Measurements from ENCODE around the gene TMTC4. TPM values are rescaled to one million over a fixed set of nuclear protein-coding genes. Genes with fewer than 3 reads are reported as not detected.
A peak's percentile ranks its signal among the peaks of the same experiment; 100 is the strongest.

The TMTC4 gene
- total and polyA plus RNA-seq, 8 donors = 5.4 to 38.9 (median 8.2) TPM

- H3K9me3 ChIP-seq = no peaks in the 10 kb centered on the region
- no peak overlapping the region for H3K27ac ChIP-seq
- no peak overlapping the region for H3K4me3 ChIP-seq
- DNase-seq = no peak
- H3K4me1 ChIP-seq = no peaks in the 10 kb centered on the region
- TF ChIP-seq CTCF (IDR thresholded peaks at IDR 0.05) (no peak), POLR2A (IDR thresholded peaks at IDR 0.05) (no peak), POLR2AphosphoS5 (IDR thresholded peaks at IDR 0.05) (no peak), EP300 (IDR thresholded peaks at IDR 0.05) (no peak)
- WGBS, 5 donors = 88 to 99% (median 96%) methylated on average over 4 of the region's 4 CpGs
- no peaks in the 10 kb centered on the region for H3K27me3 ChIP-seq
- intact Hi-C loops (cut with DNase I; ENCODE audit: low total_unique reads) = no loop called here
- peaks cover 0 to 24% (median 15%) of the 10 kb centered on the region in 4 donors for H3K36me3 ChIP-seq
Observed at GRCh38 chr13:100648354-100648753, 26.2 kb downstream of the TMTC4 start.

GRCh38 chr13:100646871-100647270, 27.7 kb downstream of the TMTC4 start:
- TF ChIP-seq POLR2AphosphoS5 (IDR thresholded peaks at IDR 0.05) (no peak), POLR2A (IDR thresholded peaks at IDR 0.05) (no peak), CTCF (IDR thresholded peaks at IDR 0.05) (no peak), EP300 (IDR thresholded peaks at IDR 0.05) (no peak)

DNA sequence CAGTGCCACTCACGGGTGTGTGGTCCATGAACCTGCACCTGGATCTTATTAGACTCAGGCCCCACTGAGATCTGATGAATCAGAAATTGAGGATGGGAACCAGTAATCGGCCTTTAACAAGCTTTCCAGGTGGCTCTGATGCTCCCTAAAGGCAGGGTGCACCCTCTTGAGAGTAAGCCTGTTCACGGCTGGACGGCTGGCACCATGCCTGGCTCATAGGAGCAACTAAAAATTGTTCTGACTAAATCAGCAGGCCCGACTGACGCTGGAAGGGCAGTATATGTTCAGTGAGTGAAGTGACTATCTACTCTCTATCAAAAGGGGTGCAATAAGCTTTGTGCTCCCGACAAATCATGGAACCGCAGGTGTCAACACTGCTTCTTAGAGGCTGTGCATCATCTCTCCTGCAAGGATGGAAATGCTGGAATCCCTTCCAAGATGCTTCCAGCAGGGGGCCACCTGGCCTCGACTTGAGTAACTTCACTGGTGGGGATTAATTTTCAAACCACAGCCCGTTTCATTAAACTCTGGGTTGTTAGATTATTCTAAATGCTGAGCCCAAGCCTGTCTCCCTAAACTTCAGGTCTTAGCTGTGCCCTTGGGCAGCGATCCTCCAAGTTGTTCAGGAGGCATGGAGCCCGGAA, 28.4 kb downstream of the TMTC4 start:
- Histone ChIP-seq H3K4me1 (no peaks in the 10 kb centered on the region), H3K27me3 (no peaks in the 10 kb centered on the region), H3K9me3 (no peaks in the 10 kb centered on the region), H3K27ac (no peak overlapping the region), H3K36me3 (peaks cover 11 to 34% (median 30%) of the 10 kb centered on the region in 4 donors), H3K4me3 (no peak overlapping the region)
- peak; percentile 36 to 53 for DNase-seq
- TF ChIP-seq CTCF (IDR thresholded peaks at IDR 0.05) (peak in 2 of 7 experiments; percentile 11 to 30), EP300 (IDR thresholded peaks at IDR 0.05) (no peak)
- intact Hi-C loops (cut with DNase I; ENCODE audit: low total_unique reads) = no loop called here
- 79 to 81% (median 79%) methylated on average over 12 of the region's 12 CpGs for WGBS, 5 donors

More at GRCh38 chr13:100646871-100647270, 27.7 kb downstream of the TMTC4 start:
- H3K9me3 ChIP-seq = no peaks in the 10 kb centered on the region
- H3K36me3 ChIP-seq = peaks cover 6 to 27% (median 22%) of the 10 kb centered on the region in 4 donors
- H3K27me3 ChIP-seq = no peaks in the 10 kb centered on the region
- intact Hi-C loops (cut with DNase I; ENCODE audit: low total_unique reads) = no loop called here
- DNase-seq = no peak
- 89 to 93% (median 92%) methylated on average over 10 of the region's 10 CpGs for WGBS, 5 donors
- H3K4me1 ChIP-seq = no peaks in the 10 kb centered on the region
- no peak overlapping the region for H3K27ac ChIP-seq
- no peak overlapping the region for H3K4me3 ChIP-seq

DNA sequence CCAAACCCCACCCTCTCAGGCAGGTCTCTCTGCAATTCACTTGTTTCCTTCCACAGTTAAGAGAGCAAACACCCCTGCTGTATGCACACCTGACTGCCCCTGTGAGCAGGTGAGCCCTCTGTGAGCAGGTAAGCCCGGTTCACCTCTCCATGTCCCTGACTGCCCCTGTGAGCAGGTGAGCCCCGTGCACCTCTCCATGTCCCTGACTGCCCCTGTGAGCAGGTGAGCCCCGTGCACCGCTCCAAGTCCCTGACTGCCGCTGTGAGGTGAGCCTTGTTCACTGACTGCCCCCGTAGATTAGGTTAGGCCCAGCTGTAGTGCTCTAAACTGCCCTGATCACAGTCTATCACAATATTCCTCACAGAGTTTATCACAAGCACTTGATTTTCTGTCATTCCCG, 29.2 kb downstream of the TMTC4 start:
- Histone ChIP-seq H3K36me3 (peaks cover 13 to 42% (median 34%) of the 10 kb centered on the region in 4 donors), H3K4me3 (no peak overlapping the region), H3K27me3 (no peaks in the 10 kb centered on the region), H3K27ac (no peak overlapping the region), H3K9me3 (no peaks in the 10 kb centered on the region), H3K4me1 (no peaks in the 10 kb centered on the region)
- intact Hi-C loops (cut with DNase I; ENCODE audit: low total_unique reads) = no loop called here
- TF ChIP-seq EP300 (IDR thresholded peaks at IDR 0.05) = no peak
- no peak for TF ChIP-seq POLR2A (IDR thresholded peaks at IDR 0.05)
- TF ChIP-seq CTCF (IDR thresholded peaks at IDR 0.05) = no peak
- TF ChIP-seq POLR2AphosphoS5 (IDR thresholded peaks at IDR 0.05) = no peak
- WGBS, 5 donors = 67 to 100% (median 79%) methylated on average over 3 to 7 of the region's 7 CpGs
- peak in 1 of 2 donors; percentile 28 for DNase-seq
